DND-41 (cell line): ENCODE data around the gene PTPRE.

Experiments used
- CTCF ChIP-seq: IDR thresholded peaks from 2 replicates; pipeline ENCODE4 v1.5.1; 2012; ENCODE audit warnings: borderline replicate concordance, low read length, moderate library complexity, mild to moderate bottlenecking; ENCODE audit not compliant: poor library complexity, severe bottlenecking; ENCODE audit errors: extremely low read depth
- EZH2 ChIP-seq: IDR thresholded peaks from 3 replicates; pipeline ENCODE4 v1.6.1; 2012; ENCODE audit warnings: borderline replicate concordance, low read depth, mild to moderate bottlenecking, moderate library complexity, low read length, inconsistent platforms; ENCODE audit not compliant: severe bottlenecking

- no peak for TF ChIP-seq CTCF
- TF ChIP-seq EZH2, result no peak
Observed at GRCh38 chr10:128026615-128027300, 119.9 kb downstream of the PTPRE start.
